HepG2 (cell line): ENCODE data around the gene KAZN. TPM values are rescaled to one million over a fixed set of nuclear protein-coding genes. Genes with fewer than 3 reads are reported as not detected.

Experiments used
- ATAC-seq: fragments of 200-7000 bp; cut with Tn5 transposase; 3 replicates; pipeline ENCODE4 v1.9.1; 2020; ENCODE audit warnings: mild to moderate bottlenecking, moderate library complexity
- BruUV-seq: library from RNA; stranded (reverse); fragments of 400-500 nt; replicated peaks from 2 replicates; lab custom pipeline; 2021; lab: Mats Ljungman, UMichigan
- CTCF ChIA-PET: fragments of 300-600 bp; formaldehyde crosslinking; extraction: SDS; loops from one replicate; lab custom pipeline; 2021; ENCODE audit warnings: low total read pairs, inconsistent platforms, low intra/inter-chr PET ratio; lab: Yijun Ruan, JAX
- POLR2A ChIA-PET: fragments of 350-600 bp; sonication (Branson Sonifier 250); formaldehyde crosslinking; loops from one replicate; lab custom pipeline; 2020; ENCODE audit warnings: antibody characterized with exemption, inconsistent platforms; lab: Yijun Ruan, JAX
- DNase-seq: peaks from one replicate; pipeline ENCODE4 v3.0.0-alpha.2; 2015; ENCODE audit warnings: low spot score
- FAIRE-seq: peaks from 3 replicates; lab custom pipeline; 2011; peaks lifted over from hg19 to GRCh38; lab: Jason Lieb, UNC
- H2AFZ ChIP-seq: one replicate; pipeline ENCODE4 v1.6.1; 2011; ENCODE audit warnings: low read length, inconsistent platforms
- H3K27ac ChIP-seq: fragments of 300-600 bp; 3 replicates; pipeline ENCODE4 v1.8.0; 2011; ENCODE audit warnings: mixed run types, mild to moderate bottlenecking, mixed read lengths, low read length, inconsistent platforms; ENCODE audit not compliant: insufficient read depth; ENCODE audit errors: extremely low read length
- H3K27me3 ChIP-seq, 2 experiments: fragments of 200-600 bp in 1 of 2; 2 replicates in 1 of 2; 3 replicates in 1 of 2; pipeline versions ENCODE4 v1.6.0 to v1.8.0; 2011; ENCODE audit warnings: low read length in 2 of 2, mild to moderate bottlenecking in 2 of 2, moderate library complexity in 2 of 2, inconsistent platforms in 1 of 2; ENCODE audit not compliant: insufficient read depth in 2 of 2, control insufficient read depth in 1 of 2
- H3K36me3 ChIP-seq, 2 experiments: fragments of 200-600 bp in 1 of 2; replicated peaks in 1 of 2; 2 replicates in 1 of 2; 3 replicates in 1 of 2; pipeline versions ENCODE4 v1.5.1 to v1.8.0; 2011; ENCODE audit warnings: low read length in 2 of 2, inconsistent platforms in 1 of 2; ENCODE audit not compliant: insufficient read depth in 2 of 2, control insufficient read depth in 1 of 2
- H3K4me1 ChIP-seq: 2 replicates; pipeline ENCODE4 v1.5.1; 2012; ENCODE audit warnings: low read length, inconsistent platforms; ENCODE audit not compliant: insufficient read depth
- H3K4me2 ChIP-seq: 2 replicates; pipeline ENCODE4 v1.6.0; 2011; ENCODE audit warnings: low read depth, low read length, inconsistent platforms
- H3K4me3 ChIP-seq, 3 experiments: fragments of 200-600 bp in 1 of 3; sonication (generic), shearing (Covaris generic) in 1 of 3; replicated peaks in 1 of 3; 2 replicates each; pipeline ENCODE4 v1.5.1; 2011 to 2016; ENCODE audit warnings: low read length in 3 of 3, inconsistent platforms in 2 of 3, low read depth in 2 of 3, mild to moderate bottlenecking in 2 of 3, control low read depth in 1 of 3, mixed read lengths in 1 of 3; ENCODE audit not compliant: insufficient read depth in 1 of 3
- H3K79me2 ChIP-seq: one replicate; pipeline ENCODE4 v1.6.1; 2011; ENCODE audit warnings: low read length, inconsistent platforms; ENCODE audit not compliant: insufficient read depth
- H3K9ac ChIP-seq: 2 replicates; pipeline ENCODE4 v1.6.0; 2011; ENCODE audit warnings: mild to moderate bottlenecking, low read depth, low read length, inconsistent platforms; ENCODE audit not compliant: insufficient read depth
- H3K9me3 ChIP-seq: 2 replicates; pipeline ENCODE4 v1.5.1; 2012; ENCODE audit warnings: mild to moderate bottlenecking, low read length
- H4K20me1 ChIP-seq: 2 replicates; pipeline ENCODE4 v1.6.0; 2011; ENCODE audit warnings: inconsistent platforms, mild to moderate bottlenecking, low read length, moderate library complexity; ENCODE audit not compliant: insufficient read depth
- BRD4 ChIP-seq: sonication (generic); formaldehyde crosslinking; IDR thresholded peaks from 2 replicates; pipeline ENCODE4 v1.4.0; 2020; ENCODE audit warnings: missing genetic modification reagents
- MYC ChIP-seq: sonication (generic); formaldehyde crosslinking; IDR thresholded peaks from 2 replicates; pipeline ENCODE4 v1.9.0; 2021; ENCODE audit warnings: missing genetic modification reagents, borderline replicate concordance
- PHF8 ChIP-seq: sonication (generic); formaldehyde crosslinking; IDR thresholded peaks from 2 replicates; pipeline ENCODE4 v1.5.0; 2020; ENCODE audit warnings: missing genetic modification reagents
- SOX13 ChIP-seq, 3 experiments: fragments of 450-650 bp in 1 of 3; sonication (generic) in 1 of 3; formaldehyde crosslinking in 1 of 3; IDR thresholded peaks in 2 of 3; conservative IDR thresholded peaks in 1 of 3; 2 replicates each; pipeline versions ENCODE4 v1.5.0 to v1.6.1; 2016 to 2020; ENCODE audit warnings: antibody characterized with exemption in 1 of 3, mild to moderate bottlenecking in 1 of 3, missing compliant biosample characterization in 1 of 3, missing genetic modification reagents in 1 of 3, moderate library complexity in 1 of 3
- XBP1 ChIP-seq: sonication (generic); formaldehyde crosslinking; IDR thresholded peaks from 2 replicates; pipeline ENCODE4 v1.5.0; 2020; ENCODE audit warnings: missing genetic modification reagents
- ZNF253 ChIP-seq: sonication (generic); formaldehyde crosslinking; IDR thresholded peaks from 2 replicates; pipeline ENCODE4 v1.8.0; 2022; ENCODE audit warnings: mild to moderate bottlenecking, missing genetic modification reagents, borderline replicate concordance
- WGBS: methylation state at CpG from one replicate; pipeline ENCODE4 v1.1.6; 2017; ENCODE audit warnings: low lambda C conversion rate; 5-methylcytosine and 5-hydroxymethylcytosine counted together
- in situ Hi-C: cut with HindIII; loops from 2 replicates; pipeline ENCODE4 v1.10.0; 2017; ENCODE audit warnings: low pct_unique_long_range_greater_than_20kb; ENCODE audit not compliant: extremely low pct_ligation_motif_present
- intact Hi-C: fragments of 100-400 bp; cut with micrococcal nuclease; formaldehyde crosslinking; loops from one replicate; pipeline ENCODE4 v1.10.0; 2022; ENCODE audit not compliant: unreplicated experiment
- polyA plus RNA-seq, 8 experiments: library from polyadenylated mRNA; depleted of rRNA in 3 of 8; stranded (reverse) in 7 of 8; unstranded in 1 of 8; fragments of >200 nt; fragmentation: Illumina TruSeq in 4 of 8; extraction: Trizol in 4 of 8; gene quantifications; 2 replicates each; pipeline versions ENCODE4 v1.2.1 to v1.2.3, GENCODE V29; 2011 to 2016; ENCODE audit warnings: low read depth in 4 of 8, missing spikeins in 1 of 8, mixed read lengths in 1 of 8; ENCODE audit not compliant: insufficient read depth in 1 of 8
- total RNA-seq, 5 experiments: library from RNA; depleted of rRNA; stranded (reverse); fragments of >200 nt; fragmentation: Illumina TruSeq; extraction: Trizol; gene quantifications; 2 replicates each; pipeline ENCODE4 v1.2.3, GENCODE V29; 2016; ENCODE audit warnings: low read depth in 1 of 5
- TF ChIP-seq, protein P1 (sequence below), 2 experiments: IDR thresholded peaks; 2 replicates each; pipeline ENCODE4 v1.6.1; 2011 to 2012; ENCODE audit warnings: low read length in 2 of 2, borderline replicate concordance in 1 of 2, low read depth in 1 of 2, mild to moderate bottlenecking in 1 of 2, moderate library complexity in 1 of 2
- TF ChIP-seq, protein P2 (sequence below): sonication (generic); formaldehyde crosslinking; IDR thresholded peaks from 2 replicates; pipeline ENCODE4 v1.8.0; 2022; ENCODE audit warnings: mild to moderate bottlenecking, missing genetic modification reagents; ENCODE audit not compliant: insufficient replicate concordance

Gene KAZN
- total and polyA plus RNA-seq, 2 of the 13 experiments (the other 11 are each of a cell fraction or from before 2014, with no cell fraction given) = 10.4 to 13.5 TPM

DNA sequence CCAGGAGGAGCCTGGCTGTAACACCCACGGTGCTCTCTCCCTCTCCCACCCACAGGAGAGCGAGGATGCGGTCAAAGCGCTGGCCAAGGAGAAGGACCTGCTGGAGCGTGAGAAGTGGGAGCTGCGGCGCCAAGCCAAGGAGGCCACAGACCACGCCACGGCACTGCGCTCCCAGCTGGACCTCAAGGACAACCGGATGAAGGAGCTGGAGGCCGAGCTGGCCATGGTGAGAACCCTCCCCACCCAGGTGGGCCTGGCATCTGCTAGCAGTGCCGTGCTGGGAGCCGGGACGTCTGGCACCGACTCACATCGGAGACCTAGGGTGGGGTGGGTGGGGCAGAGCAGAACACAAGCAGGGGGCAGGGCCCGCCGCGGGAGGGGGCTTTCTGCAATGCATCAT, 445.4 kb downstream of the KAZN start:
- Histone ChIP-seq H3K9ac (no peak overlapping the region), H3K4me3 (no peak overlapping the region), H3K4me2 (no peak overlapping the region), H3K27ac (no peak overlapping the region), H3K36me3 (peaks cover 19 to 51% of the 10 kb centered on the region in 2 experiments), H3K9me3 (no peaks in the 10 kb centered on the region), H3K27me3 (no peaks in the 10 kb centered on the region), H3K79me2 (no peaks in the 10 kb centered on the region), H4K20me1 (no peaks in the 10 kb centered on the region; the same call in 1 of the 2 replicates), H3K4me1 (no peaks in the 10 kb centered on the region), H2AFZ (no peak overlapping the region)
- in situ Hi-C loops = loop anchor here (25.0 kb wide), 3 partner anchors 132 to 1082 kb away; no protein-coding TSS in a partner anchor
- ChIA-PET CTCF (no interaction called here), POLR2A (no interaction called here)
- whole genome bisulfite sequencing = 98% methylated on average over 6 of the region's 20 CpGs
- TF ChIP-seq ZNF253 (no peak), XBP1 (CRISPR knock-in tag) (no peak), PHF8 (no peak), BRD4 (CRISPR knock-in tag) (no peak), MYC (CRISPR knock-in tag) (no peak), SOX13 (IDR thresholded peaks at IDR 0.05) (no peak), SOX13 (CRISPR knock-in tag; conservative IDR thresholded peaks at IDR 0.05 in 1 of 2, IDR thresholded peaks at IDR 0.05 in 1 of 2) (no peak)
- TF ChIP-seq, protein P1, sequence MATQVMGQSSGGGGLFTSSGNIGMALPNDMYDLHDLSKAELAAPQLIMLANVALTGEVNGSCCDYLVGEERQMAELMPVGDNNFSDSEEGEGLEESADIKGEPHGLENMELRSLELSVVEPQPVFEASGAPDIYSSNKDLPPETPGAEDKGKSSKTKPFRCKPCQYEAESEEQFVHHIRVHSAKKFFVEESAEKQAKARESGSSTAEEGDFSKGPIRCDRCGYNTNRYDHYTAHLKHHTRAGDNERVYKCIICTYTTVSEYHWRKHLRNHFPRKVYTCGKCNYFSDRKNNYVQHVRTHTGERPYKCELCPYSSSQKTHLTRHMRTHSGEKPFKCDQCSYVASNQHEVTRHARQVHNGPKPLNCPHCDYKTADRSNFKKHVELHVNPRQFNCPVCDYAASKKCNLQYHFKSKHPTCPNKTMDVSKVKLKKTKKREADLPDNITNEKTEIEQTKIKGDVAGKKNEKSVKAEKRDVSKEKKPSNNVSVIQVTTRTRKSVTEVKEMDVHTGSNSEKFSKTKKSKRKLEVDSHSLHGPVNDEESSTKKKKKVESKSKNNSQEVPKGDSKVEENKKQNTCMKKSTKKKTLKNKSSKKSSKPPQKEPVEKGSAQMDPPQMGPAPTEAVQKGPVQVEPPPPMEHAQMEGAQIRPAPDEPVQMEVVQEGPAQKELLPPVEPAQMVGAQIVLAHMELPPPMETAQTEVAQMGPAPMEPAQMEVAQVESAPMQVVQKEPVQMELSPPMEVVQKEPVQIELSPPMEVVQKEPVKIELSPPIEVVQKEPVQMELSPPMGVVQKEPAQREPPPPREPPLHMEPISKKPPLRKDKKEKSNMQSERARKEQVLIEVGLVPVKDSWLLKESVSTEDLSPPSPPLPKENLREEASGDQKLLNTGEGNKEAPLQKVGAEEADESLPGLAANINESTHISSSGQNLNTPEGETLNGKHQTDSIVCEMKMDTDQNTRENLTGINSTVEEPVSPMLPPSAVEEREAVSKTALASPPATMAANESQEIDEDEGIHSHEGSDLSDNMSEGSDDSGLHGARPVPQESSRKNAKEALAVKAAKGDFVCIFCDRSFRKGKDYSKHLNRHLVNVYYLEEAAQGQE (IDR thresholded peaks at IDR 0.05; ENCODE audit: borderline replicate concordance in 1 of 2, low read depth in 1 of 2, low read length in 2 of 2) = no peak
- TF ChIP-seq, protein P2, sequence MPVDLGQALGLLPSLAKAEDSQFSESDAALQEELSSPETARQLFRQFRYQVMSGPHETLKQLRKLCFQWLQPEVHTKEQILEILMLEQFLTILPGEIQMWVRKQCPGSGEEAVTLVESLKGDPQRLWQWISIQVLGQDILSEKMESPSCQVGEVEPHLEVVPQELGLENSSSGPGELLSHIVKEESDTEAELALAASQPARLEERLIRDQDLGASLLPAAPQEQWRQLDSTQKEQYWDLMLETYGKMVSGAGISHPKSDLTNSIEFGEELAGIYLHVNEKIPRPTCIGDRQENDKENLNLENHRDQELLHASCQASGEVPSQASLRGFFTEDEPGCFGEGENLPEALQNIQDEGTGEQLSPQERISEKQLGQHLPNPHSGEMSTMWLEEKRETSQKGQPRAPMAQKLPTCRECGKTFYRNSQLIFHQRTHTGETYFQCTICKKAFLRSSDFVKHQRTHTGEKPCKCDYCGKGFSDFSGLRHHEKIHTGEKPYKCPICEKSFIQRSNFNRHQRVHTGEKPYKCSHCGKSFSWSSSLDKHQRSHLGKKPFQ (CRISPR knock-in tag) = no peak
- no peak for DNase-seq
- no peak for FAIRE-seq
- no peak for ATAC-seq
- BruUV-seq = no TSS peak
- intact Hi-C loops = no loop called here
